ENCODE measurements around the gene IQGAP3. TPM values are rescaled to one million over a fixed set of nuclear protein-coding genes. Genes with fewer than 3 reads are reported as not detected.
A peak's percentile ranks its signal among the peaks of the same experiment; 100 is the strongest.

IQGAP3 gene
- total RNA-seq, 2 experiments from 2014 or later: not detected

DNA sequence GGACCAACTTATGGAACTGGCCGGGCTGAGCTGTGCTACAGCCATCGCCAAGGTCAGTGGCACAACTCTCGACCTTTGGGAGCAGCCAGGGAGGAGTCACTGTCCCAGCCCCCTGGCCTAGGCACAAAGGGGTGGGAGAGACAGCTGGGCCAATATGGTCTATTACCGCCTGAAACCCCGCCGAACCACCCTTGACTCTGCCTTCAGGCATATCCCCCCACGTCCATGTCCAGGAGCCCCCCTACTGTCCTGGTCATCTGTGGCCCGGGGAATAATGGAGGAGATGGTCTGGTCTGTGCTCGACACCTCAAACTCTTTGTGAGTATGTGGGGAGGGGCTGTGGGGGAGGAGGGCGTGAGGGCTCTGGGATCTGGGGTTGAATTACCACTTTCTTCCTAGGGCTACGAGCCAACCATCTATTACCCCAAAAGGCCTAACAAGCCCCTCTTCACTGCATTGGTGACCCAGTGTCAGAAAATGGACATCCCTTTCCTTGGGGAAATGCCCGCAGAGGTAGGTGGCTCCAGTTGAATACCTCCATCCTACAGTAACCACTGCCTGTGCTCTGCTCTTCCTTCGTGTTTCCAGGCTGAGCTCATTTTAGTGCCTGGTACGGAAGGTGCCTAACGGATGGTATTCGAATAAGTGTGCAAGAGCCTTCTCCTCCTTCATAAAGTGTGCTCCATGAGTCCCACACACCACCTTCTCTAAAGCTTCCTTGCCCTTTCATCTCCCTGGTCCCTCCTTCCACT is 20.0 kb upstream of the IQGAP3 start:
- no peaks in the 10 kb centered on the region for H3K27me3 Mint-ChIP-seq
- POLR2A ChIA-PET: interaction anchor here (0.7 to 2.7 kb wide), 15 partner anchors 9 to 135 kb away, joined by 3 to 36 read pairs (median 4); partner anchors contain the start of genes GPATCH4 and MEF2D
- no peaks in the 10 kb centered on the region for H3K9me3 Mint-ChIP-seq
- peak overlapping the region; percentile 80 for H3K4me3 Mint-ChIP-seq
- TF ChIP-seq, protein P1, sequence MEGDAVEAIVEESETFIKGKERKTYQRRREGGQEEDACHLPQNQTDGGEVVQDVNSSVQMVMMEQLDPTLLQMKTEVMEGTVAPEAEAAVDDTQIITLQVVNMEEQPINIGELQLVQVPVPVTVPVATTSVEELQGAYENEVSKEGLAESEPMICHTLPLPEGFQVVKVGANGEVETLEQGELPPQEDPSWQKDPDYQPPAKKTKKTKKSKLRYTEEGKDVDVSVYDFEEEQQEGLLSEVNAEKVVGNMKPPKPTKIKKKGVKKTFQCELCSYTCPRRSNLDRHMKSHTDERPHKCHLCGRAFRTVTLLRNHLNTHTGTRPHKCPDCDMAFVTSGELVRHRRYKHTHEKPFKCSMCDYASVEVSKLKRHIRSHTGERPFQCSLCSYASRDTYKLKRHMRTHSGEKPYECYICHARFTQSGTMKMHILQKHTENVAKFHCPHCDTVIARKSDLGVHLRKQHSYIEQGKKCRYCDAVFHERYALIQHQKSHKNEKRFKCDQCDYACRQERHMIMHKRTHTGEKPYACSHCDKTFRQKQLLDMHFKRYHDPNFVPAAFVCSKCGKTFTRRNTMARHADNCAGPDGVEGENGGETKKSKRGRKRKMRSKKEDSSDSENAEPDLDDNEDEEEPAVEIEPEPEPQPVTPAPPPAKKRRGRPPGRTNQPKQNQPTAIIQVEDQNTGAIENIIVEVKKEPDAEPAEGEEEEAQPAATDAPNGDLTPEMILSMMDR (IDR thresholded peaks at IDR 0.05): no peak
- CTCF ChIA-PET: interaction anchor here (0.7 to 1.9 kb wide), 5 partner anchors 16 to 112 kb away, joined by 3 to 12 read pairs (median 6); no protein-coding TSS in a partner anchor
- Histone ChIP-seq H3K4me3 (ENCODE audit: low read length) (peak overlapping the region; percentile 78), H3K27ac (ENCODE audit: low read depth in 1 of 2, low read length in 2 of 2) (peak overlapping the region; percentile 37 to 40), H3K36me3 (ENCODE audit: insufficient read depth, low read length) (peaks cover 43% of the 10 kb centered on the region), H3K9me3 (ENCODE audit: control insufficient read depth in 1 of 2, insufficient read depth in 1 of 2, low read length in 2 of 2) (no peaks in the 10 kb centered on the region), H3K27me3 (ENCODE audit: control insufficient read depth in 1 of 2, insufficient read depth in 2 of 2, low read length in 2 of 2) (no peaks in the 10 kb centered on the region), H3K4me1 (ENCODE audit: insufficient read depth, low read length) (peaks cover 26% of the 10 kb centered on the region)
- intact Hi-C loops (cut with DNase I, micrococcal nuclease): no loop called here
- H3K36me3 Mint-ChIP-seq (ENCODE audit: low read depth): peaks cover 45% of the 10 kb centered on the region
- peak overlapping the region; percentile 85 for H3K27ac Mint-ChIP-seq
- peaks cover 28% of the 10 kb centered on the region for H3K4me1 Mint-ChIP-seq (ENCODE audit: low read depth)
- ATAC-seq (ENCODE audit: poor library complexity) (no peak), DNase-seq (no peak)

DNA sequence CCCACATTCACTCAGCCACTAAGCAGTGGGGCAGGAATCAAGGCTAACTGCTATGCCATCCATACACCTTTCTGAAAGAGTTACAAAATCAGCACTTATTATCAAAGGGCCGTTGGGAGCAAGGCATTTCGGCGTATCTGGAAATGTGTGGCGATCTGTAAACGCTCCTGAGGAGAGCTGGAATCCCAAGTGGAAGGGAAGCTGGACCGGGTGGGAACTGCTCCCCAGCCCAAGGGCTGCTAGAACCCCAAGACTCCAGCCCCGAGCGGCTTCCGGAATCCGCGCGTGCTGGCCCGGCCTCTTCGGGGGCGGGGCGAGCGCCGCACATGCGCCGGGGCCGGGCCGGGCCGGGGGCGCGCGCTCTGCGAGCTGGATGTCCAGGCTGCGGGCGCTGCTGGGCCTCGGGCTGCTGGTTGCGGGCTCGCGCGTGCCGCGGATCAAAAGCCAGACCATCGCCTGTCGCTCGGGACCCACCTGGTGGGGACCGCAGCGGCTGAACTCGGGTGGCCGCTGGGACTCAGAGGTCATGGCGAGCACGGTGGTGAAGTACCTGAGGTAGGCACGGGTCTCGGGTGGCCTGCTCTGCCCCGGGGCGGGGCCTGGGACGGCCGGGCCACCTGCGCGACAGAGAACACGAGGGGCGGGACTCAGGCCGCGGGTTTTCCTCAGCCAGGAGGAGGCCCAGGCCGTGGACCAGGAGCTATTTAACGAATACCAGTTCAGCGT is 19.2 kb upstream of the IQGAP3 start, which contains the start of gene NAXE:
TSS of gene NAXE (plus strand) at position 345 of the 726 bp plus-strand sequence. CDS start at position 374, 29 bp downstream.
- DNase-seq (peak; percentile 43 to 87 (median 66)), ATAC-seq (ENCODE audit: poor library complexity) (peak; percentile 96)
- Histone ChIP-seq H3K27me3 (ENCODE audit: control insufficient read depth in 1 of 2, insufficient read depth in 2 of 2, low read length in 2 of 2) (no peaks in the 10 kb centered on the region), H3K27ac (ENCODE audit: low read depth in 1 of 2, low read length in 2 of 2) (peak within 1 kb of the TSS; percentile 37 to 40), H3K36me3 (ENCODE audit: insufficient read depth, low read length) (peaks cover 36% of the 10 kb centered on the region), H3K4me3 (ENCODE audit: low read length) (peak within 1 kb of the TSS; percentile 78), H3K4me1 (ENCODE audit: insufficient read depth, low read length) (peaks cover 26% of the 10 kb centered on the region), H3K9me3 (ENCODE audit: control insufficient read depth in 1 of 2, insufficient read depth in 1 of 2, low read length in 2 of 2) (no peaks in the 10 kb centered on the region)
- POLR2A ChIA-PET: interaction anchor here (0.6 to 2.7 kb wide), 17 partner anchors 8 to 1608 kb away, joined by 3 to 36 read pairs (median 4); partner anchors contain the start of genes GPATCH4, MEF2D and PRCC
- TF ChIP-seq, protein P1 (IDR thresholded peaks at IDR 0.05): no peak
- Mint-ChIP-seq H3K4me1 (ENCODE audit: low read depth) (peaks cover 28% of the 10 kb centered on the region), H3K36me3 (ENCODE audit: low read depth) (peaks cover 38% of the 10 kb centered on the region), H3K27me3 (no peaks in the 10 kb centered on the region), H3K9me3 (no peaks in the 10 kb centered on the region), H3K27ac (peak within 1 kb of the TSS; percentile 89), H3K4me3 (peak within 1 kb of the TSS; percentile 90)
- intact Hi-C loops (cut with DNase I, micrococcal nuclease): loop anchor here in 1 of 2 experiments (1.0 kb wide), 1 partner anchor 10 kb away; the partner anchor contains the start of gene GPATCH4
- CTCF ChIA-PET: interaction anchor here (0.7 to 1.9 kb wide), 6 partner anchors 17 to 206 kb away, joined by 3 to 12 read pairs (median 6); no protein-coding TSS in a partner anchor

DNA sequence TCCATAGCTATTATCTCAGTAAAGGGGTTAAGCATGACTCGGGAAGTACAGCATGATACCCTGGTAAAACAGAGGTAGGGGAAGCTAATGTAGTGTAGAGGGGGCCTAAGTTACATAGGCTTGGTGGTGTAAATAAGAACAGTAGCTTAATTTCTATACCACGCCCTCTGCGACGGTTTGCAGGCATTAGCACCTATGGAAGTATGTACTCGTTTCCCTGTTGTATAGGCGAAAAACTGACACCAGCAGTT is 18.7 kb upstream of the IQGAP3 start:
- intact Hi-C loops (cut with DNase I, micrococcal nuclease): loop anchor here in 1 of 2 experiments (1.0 kb wide), 1 partner anchor 10 kb away; the partner anchor contains the start of gene GPATCH4
- ATAC-seq (ENCODE audit: poor library complexity) (no peak), DNase-seq (no peak)
- Mint-ChIP-seq H3K36me3 (ENCODE audit: low read depth) (peaks cover 34% of the 10 kb centered on the region), H3K4me1 (ENCODE audit: low read depth) (peaks cover 28% of the 10 kb centered on the region), H3K27ac (peak overlapping the region; percentile 89), H3K9me3 (no peaks in the 10 kb centered on the region), H3K4me3 (peak overlapping the region; percentile 90), H3K27me3 (no peaks in the 10 kb centered on the region)
- Histone ChIP-seq H3K4me3 (ENCODE audit: low read length) (peak overlapping the region; percentile 78), H3K4me1 (ENCODE audit: insufficient read depth, low read length) (peaks cover 26% of the 10 kb centered on the region), H3K9me3 (ENCODE audit: control insufficient read depth in 1 of 2, insufficient read depth in 1 of 2, low read length in 2 of 2) (no peaks in the 10 kb centered on the region), H3K27me3 (ENCODE audit: control insufficient read depth in 1 of 2, insufficient read depth in 2 of 2, low read length in 2 of 2) (no peaks in the 10 kb centered on the region), H3K36me3 (ENCODE audit: insufficient read depth, low read length) (peaks cover 31% of the 10 kb centered on the region), H3K27ac (ENCODE audit: low read depth in 1 of 2, low read length in 2 of 2) (peak overlapping the region; percentile 33)
- TF ChIP-seq, protein P1 (IDR thresholded peaks at IDR 0.05): no peak
- ChIA-PET CTCF (interaction anchor here (1.0 to 1.9 kb wide), 5 partner anchors 17 to 205 kb away, joined by 3 to 12 read pairs (median 6); no protein-coding TSS in a partner anchor), POLR2A (interaction anchor here (0.6 to 2.7 kb wide), 14 partner anchors 8 to 1607 kb away, joined by 3 to 36 read pairs (median 4); partner anchors contain the start of genes GPATCH4, MEF2D and PRCC)

Data from CD4-positive, alpha-beta T cell (primary cell).